ENCODE measurements around the gene CDHR2.
"Not testable (repeated sequence)": the region's sequence is repeated elsewhere in the genome, so short reads cannot be mapped to it uniquely, and the experiment has no call there.

Gene CDHR2

GRCh38 chr5:176597417-176598389, 48.6 kb downstream of the CDHR2 start:
- peak; percentile 12 for DNase-seq

- not testable (repeated sequence) for DNase-seq
Measured at GRCh38 chr5:176599749-176600430, 50.7 kb downstream of the CDHR2 start.

- no peak for DNase-seq
Measured at GRCh38 chr5:176601901-176602482, 52.9 kb downstream of the CDHR2 start.

- DNase-seq, result no peak
Measured at GRCh38 chr5:176603091-176603490, 53.9 kb downstream of the CDHR2 start.

GRCh38 chr5:176606032-176606431, 56.9 kb downstream of the CDHR2 start:
- DNase-seq, result no peak

GRCh38 chr5:176606875-176607274, 57.7 kb downstream of the CDHR2 start:
- DNase-seq, result no peak

GRCh38 chr5:176608142-176608705, 59.1 kb downstream of the CDHR2 start:
- no peak for DNase-seq

- peak; percentile 77 for DNase-seq
Measured at GRCh38 chr5:176608937-176609723, 60.0 kb downstream of the CDHR2 start.

GRCh38 chr5:176609724-176610434, 60.7 kb downstream of the CDHR2 start, which contains the start of gene GPRIN1:
GPRIN1 (minus strand) TSS chr5:176610156; CDS start chr5:176599834, 10,322 bp downstream.
- peak; percentile 84 for DNase-seq

GRCh38 chr5:176610435-176610773, 61.3 kb downstream of the CDHR2 start:
- DNase-seq, result no peak

GRCh38 chr5:176611435-176611834, 62.3 kb downstream of the CDHR2 start:
- peak; percentile 89 for DNase-seq

GRCh38 chr5:176612008-176612407, 62.9 kb downstream of the CDHR2 start:
- no peak for DNase-seq

GRCh38 chr5:176612855-176613254, 63.7 kb downstream of the CDHR2 start:
- DNase-seq, result no peak

- DNase-seq, result no peak
Measured at GRCh38 chr5:176614805-176615478, 65.8 kb downstream of the CDHR2 start.

GRCh38 chr5:176616511-176616910, 67.4 kb downstream of the CDHR2 start:
- DNase-seq, result no peak

GRCh38 chr5:176618783-176619182, 69.6 kb downstream of the CDHR2 start:
- DNase-seq, result no peak

GRCh38 chr5:176619203-176619568, 70.0 kb downstream of the CDHR2 start:
- DNase-seq, result peak; percentile 94

GRCh38 chr5:176619569-176620332, 70.6 kb downstream of the CDHR2 start:
- DNase-seq, result no peak

- DNase-seq, result peak; percentile 35
Measured at GRCh38 chr5:176620333-176620981, 71.3 kb downstream of the CDHR2 start.

- DNase-seq, result no peak
Measured at GRCh38 chr5:176621661-176622079, 72.5 kb downstream of the CDHR2 start.
